K562 (cell line): ENCODE results near the gene COQ5. TPM values are rescaled to one million over a fixed set of nuclear protein-coding genes. Genes with fewer than 3 reads are reported as not detected.

ENCODE experiments used
- AFF4 ChIP-seq: sonication (generic); formaldehyde crosslinking; IDR thresholded peaks from 2 replicates; pipeline ENCODE4 v1.8.0; 2023; ENCODE audit warnings: mild to moderate bottlenecking, missing genetic modification reagents
- DMBX1 ChIP-seq: fragments of 250-450 bp; sonication (Bioruptor Pico); IDR thresholded peaks from 2 replicates; pipeline ENCODE4 v1.8.0; 2022; ENCODE audit warnings: inconsistent platforms, mild to moderate bottlenecking, moderate library complexity, borderline replicate concordance
- EZH2 ChIP-seq: IDR thresholded peaks from 2 replicates; pipeline ENCODE4 v1.6.1; 2012; ENCODE audit warnings: low read depth, mild to moderate bottlenecking, inconsistent platforms, low read length, borderline replicate concordance
- GATAD2B ChIP-seq: fragments of 450-650 bp; IDR thresholded peaks from 2 replicates; pipeline ENCODE4 v1.6.1; 2017; ENCODE audit warnings: mild to moderate bottlenecking, borderline replicate concordance
- HSF4 ChIP-seq: fragments of 250-450 bp; sonication (Bioruptor Pico); IDR thresholded peaks from 2 replicates; pipeline ENCODE4 v2.1.2; 2022; ENCODE audit warnings: mild to moderate bottlenecking, moderate library complexity, borderline replicate concordance
- ILK ChIP-seq: fragments of 450-650 bp; IDR thresholded peaks from 2 replicates; pipeline ENCODE4 v1.6.1; 2016; ENCODE audit warnings: missing genetic modification characterization, low read depth, mild to moderate bottlenecking, missing compliant biosample characterization, moderate library complexity, borderline replicate concordance
- JUND ChIP-seq, 2 experiments: IDR thresholded peaks; 2 replicates in 1 of 2; 3 replicates in 1 of 2; pipeline ENCODE4 v1.6.1; 2011; ENCODE audit warnings: borderline replicate concordance in 2 of 2, low read depth in 2 of 2, low read length in 2 of 2, improper control_type of control experiment in 1 of 2, missing biosample characterization in 1 of 2, missing genetic modification characterization in 1 of 2, missing genetic modification reagents in 1 of 2
- MBD2 ChIP-seq: sonication (generic); IDR thresholded peaks from 2 replicates; pipeline ENCODE4 v1.6.1; 2016; ENCODE audit warnings: low read depth, borderline replicate concordance
- PHF8 ChIP-seq: fragments of 200-600 bp; sonication (generic); IDR thresholded peaks from 2 replicates; pipeline ENCODE4 v1.6.1; 2012; ENCODE audit warnings: mixed run types, mild to moderate bottlenecking, inconsistent platforms, low read length, moderate library complexity, borderline replicate concordance
- POLR3G ChIP-seq: IDR thresholded peaks from 2 replicates; pipeline ENCODE4 v1.6.1; 2011; ENCODE audit not compliant: insufficient read length, insufficient replicate concordance; ENCODE audit errors: extremely low read depth
- RHOXF2B ChIP-seq: fragments of 250-450 bp; sonication (Bioruptor Pico); conservative IDR thresholded peaks from 2 replicates; pipeline ENCODE4 v1.5.1; 2021
- SAFB ChIP-seq: fragments of 200-400 bp; formaldehyde crosslinking; IDR thresholded peaks from 2 replicates; pipeline ENCODE4 v1.6.1; 2017; ENCODE audit warnings: low read depth, low read length, borderline replicate concordance
- ZNF133 ChIP-seq: fragments of 250-450 bp; sonication (Bioruptor Pico); IDR thresholded peaks from 2 replicates; pipeline ENCODE4 v1.4.0; 2020; ENCODE audit warnings: mild to moderate bottlenecking
- ZNF449 ChIP-seq: fragments of 250-450 bp; sonication (Bioruptor Pico); IDR thresholded peaks from 2 replicates; pipeline ENCODE4 v1.8.0; 2022; ENCODE audit warnings: moderate library complexity, mild to moderate bottlenecking, inconsistent platforms
- ZNF584 ChIP-seq: fragments of 200-800 bp; sonication (Bioruptor generic); IDR thresholded peaks from 2 replicates; pipeline ENCODE4 v1.6.1; 2016; ENCODE audit warnings: low read depth, mild to moderate bottlenecking, missing genetic modification characterization, missing compliant biosample characterization
- ZNF592 ChIP-seq: fragments of 450-650 bp; IDR thresholded peaks from 2 replicates; pipeline ENCODE4 v1.6.1; 2017; ENCODE audit warnings: antibody characterized with exemption, mild to moderate bottlenecking
- polyA plus RNA-seq, 8 experiments: library from polyadenylated mRNA; depleted of rRNA in 4 of 8; stranded (reverse) in 5 of 8; unstranded in 3 of 8; fragments of >200 nt; fragmentation: Nextera tagmentation in 2 of 8; fragmentation: Illumina TruSeq in 1 of 8; extraction: Ambion mirVana in 2 of 8; extraction: Trizol in 1 of 8; gene quantifications; 2 replicates each; pipeline versions ENCODE4 v1.2.1 to v1.2.3, GENCODE V29; 2011 to 2014; ENCODE audit warnings: inconsistent platforms in 1 of 8, missing spikeins in 1 of 8
- total RNA-seq, 7 experiments: library from RNA; depleted of rRNA in 6 of 7; stranded (reverse); fragments of >200 nt in 6 of 7; fragmentation: Illumina TruSeq in 2 of 7; extraction: Trizol in 2 of 7; gene quantifications; 2 replicates each; pipeline versions ENCODE4 v1.2.1 to v1.2.3, GENCODE V29; 2011 to 2021; ENCODE audit warnings: low replicate concordance in 1 of 7

COQ5 gene
- total and polyA plus RNA-seq, 9 of the 15 experiments (the other 6 are each of a cell fraction or from before 2014, with no cell fraction given) = 19.2 to 59.7 (median 30.4) TPM

- TF ChIP-seq SAFB (no peak), EZH2 (no peak; the same call in 1 of the 2 replicates), GATAD2B (0 out of 2 replicates have a peak, but pooled peaks have one; percentile 60), AFF4 (CRISPR knock-in tag) (0 out of 2 replicates have a peak, but pooled peaks have one; percentile 30), ZNF584 (CRISPR knock-in tag) (peak; percentile 90; the same call in 1 of the 2 replicates), ZNF592 (no peak), MBD2 (peak; percentile 74; the same call in 1 of the 2 replicates), PHF8 (no peak), ZNF133 (CRISPR knock-in tag) (no peak), ZNF449 (CRISPR knock-in tag) (no peak), RHOXF2B (CRISPR knock-in tag) (no peak), ILK (tag) (no peak), JUND (IDR thresholded peaks at IDR 0.05; ENCODE audit: borderline replicate concordance, low read depth, low read length) (peak; percentile 65; the same call in 1 of the 2 replicates), JUND (tag; IDR thresholded peaks at IDR 0.05; ENCODE audit: borderline replicate concordance, low read depth, low read length) (peak; percentile 58; the same call in 1 of the 3 replicates), POLR3G (no peak), HSF4 (CRISPR knock-in tag) (no peak), DMBX1 (CRISPR knock-in tag) (peak; percentile 82)
Observed at GRCh38 chr12:120540445-120540844, 11.5 kb upstream of the COQ5 start (continued).
